ENCODE data around the gene RAB3GAP2.

Gene RAB3GAP2

DNA sequence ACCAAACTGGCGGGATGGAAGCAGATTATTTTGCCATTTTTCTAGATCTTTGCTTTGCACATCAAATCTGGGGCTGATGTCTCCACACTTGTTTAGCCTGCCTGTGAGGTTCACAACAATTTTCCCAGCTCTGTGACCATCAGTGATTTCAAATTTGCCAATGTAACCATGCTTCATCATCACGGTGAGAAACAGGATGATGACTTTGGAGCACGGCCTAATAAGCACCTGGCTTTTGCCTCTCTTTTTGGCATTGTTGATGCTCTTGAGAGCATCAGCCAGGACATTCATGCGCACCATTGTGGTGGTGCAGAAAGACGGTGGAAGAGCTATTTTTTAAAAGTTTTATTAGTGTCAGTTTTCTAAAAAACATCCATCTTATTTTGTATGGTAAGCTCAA is 128.2 kb downstream of the RAB3GAP2 start:
- WGBS = 96% methylated on average over 3 of the region's 5 CpGs
- no peak overlapping the region for H3K9ac ChIP-seq (ENCODE audit: low read length)
- no peak for DNase-seq
- H3K79me1 ChIP-seq (replicated peaks; ENCODE audit: low read length, poor library complexity, severe bottlenecking) = peaks cover 10% of the 10 kb centered on the region
- no peak overlapping the region for H3K4ac ChIP-seq (ENCODE audit: low read depth in 1 of 2, low read length in 2 of 2)
- no peak overlapping the region for H2AK5ac ChIP-seq (ENCODE audit: low read length, severe bottlenecking)
- H3K27me3 ChIP-seq (ENCODE audit: control insufficient read depth in 1 of 2, insufficient read depth in 1 of 2, low read length in 2 of 2) = no peaks in the 10 kb centered on the region
- H3K9me3 ChIP-seq (ENCODE audit: control insufficient read depth, low read length) = no peaks in the 10 kb centered on the region
- no peak overlapping the region for H2BK5ac ChIP-seq (ENCODE audit: low read depth, low read length, poor library complexity, severe bottlenecking)
- H2AFZ ChIP-seq (ENCODE audit: low read depth, low read length) = no peak overlapping the region
- H3K4me2 ChIP-seq (ENCODE audit: low read length, poor library complexity, severe bottlenecking) = no peak overlapping the region
- no peak overlapping the region for H2BK120ac ChIP-seq (ENCODE audit: low read depth, low read length)
- no peak overlapping the region for H3K14ac ChIP-seq (ENCODE audit: low read length in 2 of 2)
- no peaks in the 10 kb centered on the region for H3K4me1 ChIP-seq (ENCODE audit: control insufficient read depth, insufficient read depth, low read depth, low read length)
- no peak overlapping the region for H4K91ac ChIP-seq (ENCODE audit: low read length)
- no peak overlapping the region for H3K18ac ChIP-seq (ENCODE audit: low read depth in 1 of 2, low read length in 2 of 2)
- no peak overlapping the region for H3K27ac ChIP-seq (ENCODE audit: low read length, poor library complexity, severe bottlenecking)
- no peak overlapping the region for H3K4me3 ChIP-seq (ENCODE audit: insufficient read depth in 1 of 2, low read depth in 1 of 2, low read length in 2 of 2)
- H4K8ac ChIP-seq (ENCODE audit: low read length) = no peak overlapping the region
- H2BK12ac ChIP-seq (ENCODE audit: low read length in 2 of 2) = no peak overlapping the region
- H3K36me3 ChIP-seq (ENCODE audit: control insufficient read depth in 1 of 2, insufficient read depth in 2 of 2, low read depth in 1 of 2, low read length in 2 of 2) = peaks cover 14 to 86% of the 10 kb centered on the region in 2 experiments
- no peak overlapping the region for H3K23ac ChIP-seq (ENCODE audit: low read length in 2 of 2)
- no peak overlapping the region for H2BK15ac ChIP-seq (ENCODE audit: low read depth, poor library complexity, severe bottlenecking)

DNA sequence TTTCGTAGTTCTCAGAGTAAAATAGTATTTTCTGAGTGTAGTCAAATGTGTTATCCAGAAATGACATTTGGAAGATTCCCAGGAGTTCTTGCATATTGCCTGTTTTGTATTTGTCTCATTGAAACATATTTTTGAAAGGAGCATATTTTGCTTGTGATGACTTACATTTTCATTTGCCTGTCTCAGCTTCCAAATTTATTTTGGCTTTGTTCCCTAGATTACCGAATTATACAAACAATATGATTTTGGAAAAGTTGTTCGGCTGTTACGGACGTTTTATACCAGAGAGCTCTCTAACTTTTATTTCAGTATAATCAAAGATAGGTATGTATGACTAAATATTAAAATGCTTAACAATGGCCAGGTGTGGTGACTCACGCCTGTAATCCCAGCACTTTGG is 132.3 kb downstream of the RAB3GAP2 start:
- Histone ChIP-seq H3K9me3 (ENCODE audit: control insufficient read depth, low read length) (no peaks in the 10 kb centered on the region), H3K27me3 (ENCODE audit: control insufficient read depth in 1 of 2, insufficient read depth in 1 of 2, low read length in 2 of 2) (no peaks in the 10 kb centered on the region), H3K4me3 (ENCODE audit: insufficient read depth in 1 of 2, low read depth in 1 of 2, low read length in 2 of 2) (no peak overlapping the region), H2BK120ac (ENCODE audit: low read depth, low read length) (no peak overlapping the region), H2BK15ac (ENCODE audit: low read depth, poor library complexity, severe bottlenecking) (no peak overlapping the region), H4K91ac (ENCODE audit: low read length) (no peak overlapping the region), H2AK5ac (ENCODE audit: low read length, severe bottlenecking) (no peak overlapping the region), H2BK5ac (ENCODE audit: low read depth, low read length, poor library complexity, severe bottlenecking) (no peak overlapping the region), H3K4ac (ENCODE audit: low read depth in 1 of 2, low read length in 2 of 2) (no peak overlapping the region), H3K9ac (ENCODE audit: low read length) (no peak overlapping the region), H2AFZ (ENCODE audit: low read depth, low read length) (no peak overlapping the region), H2BK12ac (ENCODE audit: low read length in 2 of 2) (no peak overlapping the region), H3K27ac (ENCODE audit: low read length, poor library complexity, severe bottlenecking) (no peak overlapping the region), H3K14ac (ENCODE audit: low read length in 2 of 2) (no peak overlapping the region), H3K23ac (ENCODE audit: low read length in 2 of 2) (no peak overlapping the region), H3K4me1 (ENCODE audit: control insufficient read depth, insufficient read depth, low read depth, low read length) (no peaks in the 10 kb centered on the region), H3K79me1 (replicated peaks; ENCODE audit: low read length, poor library complexity, severe bottlenecking) (peaks cover 6% of the 10 kb centered on the region), H3K4me2 (ENCODE audit: low read length, poor library complexity, severe bottlenecking) (no peak overlapping the region), H3K18ac (ENCODE audit: low read depth in 1 of 2, low read length in 2 of 2) (no peak overlapping the region), H3K36me3 (ENCODE audit: control insufficient read depth in 1 of 2, insufficient read depth in 2 of 2, low read depth in 1 of 2, low read length in 2 of 2) (peaks cover 24 to 86% of the 10 kb centered on the region in 2 experiments), H4K8ac (ENCODE audit: low read length) (no peak overlapping the region)
- DNase-seq = no peak
- WGBS = 100% methylated on average over 2 of the region's 6 CpGs

DNA sequence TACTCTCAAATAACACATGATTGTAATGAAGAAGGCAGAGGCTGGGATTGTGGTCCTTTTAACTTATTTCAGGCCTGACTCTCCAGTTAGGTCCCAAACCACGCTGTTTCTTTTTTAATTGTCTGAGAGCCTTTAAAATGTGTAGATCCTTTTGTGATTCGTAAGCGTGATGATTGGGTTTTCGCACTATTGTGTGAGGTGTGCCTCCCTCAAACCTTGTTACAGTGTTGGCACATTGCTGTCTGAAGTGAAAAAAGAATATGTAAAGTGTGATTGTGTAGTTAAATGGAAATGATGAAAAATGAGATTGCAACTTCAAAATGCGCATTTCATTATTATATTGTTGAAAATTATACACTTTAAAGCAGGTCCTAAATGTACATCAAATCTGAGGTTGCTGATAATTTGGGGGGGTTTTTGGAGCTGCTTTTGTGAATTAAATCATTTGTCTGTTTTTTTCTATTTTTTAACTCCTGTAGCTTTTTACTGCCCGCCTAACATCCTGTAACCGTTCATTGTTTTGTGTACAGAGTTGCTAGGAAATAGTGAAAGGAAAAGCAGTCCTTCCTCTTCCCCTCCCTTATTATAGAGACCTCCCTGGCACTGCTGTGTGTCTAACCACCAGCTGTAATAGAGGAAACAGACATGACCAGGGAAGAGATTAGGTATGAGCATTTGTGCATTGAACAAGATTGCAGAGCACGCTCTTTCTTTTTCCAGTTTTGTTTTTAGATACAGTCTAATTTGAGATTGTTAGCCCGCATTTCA is 135.1 kb downstream of the RAB3GAP2 start:
- H4K91ac ChIP-seq (ENCODE audit: low read length) = no peak overlapping the region
- no peak overlapping the region for H3K4ac ChIP-seq (ENCODE audit: low read depth in 1 of 2, low read length in 2 of 2)
- H3K36me3 ChIP-seq (ENCODE audit: control insufficient read depth in 1 of 2, insufficient read depth in 2 of 2, low read depth in 1 of 2, low read length in 2 of 2) = peaks cover 35 to 93% of the 10 kb centered on the region in 2 experiments
- no peak overlapping the region for H2BK120ac ChIP-seq (ENCODE audit: low read depth, low read length)
- H3K27ac ChIP-seq (ENCODE audit: low read length, poor library complexity, severe bottlenecking) = no peak overlapping the region
- DNase-seq = peak; percentile 32
- no peaks in the 10 kb centered on the region for H3K9me3 ChIP-seq (ENCODE audit: control insufficient read depth, low read length)
- H3K9ac ChIP-seq (ENCODE audit: low read length) = no peak overlapping the region
- H3K4me1 ChIP-seq (ENCODE audit: control insufficient read depth, insufficient read depth, low read depth, low read length) = no peaks in the 10 kb centered on the region
- 99% methylated on average over 5 of the region's 9 CpGs for WGBS
- no peak overlapping the region for H3K18ac ChIP-seq (ENCODE audit: low read depth in 1 of 2, low read length in 2 of 2)
- H4K8ac ChIP-seq (ENCODE audit: low read length) = no peak overlapping the region
- H3K4me2 ChIP-seq (ENCODE audit: low read length, poor library complexity, severe bottlenecking) = no peak overlapping the region
- no peak overlapping the region for H2AFZ ChIP-seq (ENCODE audit: low read depth, low read length)
- H2BK5ac ChIP-seq (ENCODE audit: low read depth, low read length, poor library complexity, severe bottlenecking) = no peak overlapping the region
- no peak overlapping the region for H3K14ac ChIP-seq (ENCODE audit: low read length in 2 of 2)
- no peaks in the 10 kb centered on the region for H3K27me3 ChIP-seq (ENCODE audit: control insufficient read depth in 1 of 2, insufficient read depth in 1 of 2, low read length in 2 of 2)
- no peak overlapping the region for H2AK5ac ChIP-seq (ENCODE audit: low read length, severe bottlenecking)
- H3K79me1 ChIP-seq (replicated peaks; ENCODE audit: low read length, poor library complexity, severe bottlenecking) = peaks cover 7% of the 10 kb centered on the region
- no peak overlapping the region for H2BK12ac ChIP-seq (ENCODE audit: low read length in 2 of 2)
- H3K23ac ChIP-seq (ENCODE audit: low read length in 2 of 2) = no peak overlapping the region
- no peak overlapping the region for H2BK15ac ChIP-seq (ENCODE audit: low read depth, poor library complexity, severe bottlenecking)
- no peak overlapping the region for H3K4me3 ChIP-seq (ENCODE audit: insufficient read depth in 1 of 2, low read depth in 1 of 2, low read length in 2 of 2)

DNA sequence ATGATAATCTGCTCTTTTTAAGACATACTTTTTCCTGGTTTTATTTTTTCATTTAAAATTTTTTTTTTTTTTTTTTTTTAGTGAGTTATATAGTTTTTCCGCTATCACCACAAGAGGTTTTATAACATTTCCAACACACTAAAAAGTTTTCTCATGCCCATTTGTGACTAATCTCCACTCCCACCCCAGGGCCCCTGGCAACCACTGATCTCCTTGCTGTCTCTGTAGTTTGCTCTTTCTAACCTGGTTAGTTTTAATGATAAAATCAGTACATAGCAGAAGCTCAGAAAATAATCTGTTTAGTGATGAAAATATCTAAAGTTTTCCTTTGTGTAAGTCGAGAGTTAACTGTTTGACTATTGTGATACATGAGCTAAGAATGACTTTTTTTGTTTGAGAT is 136.5 kb downstream of the RAB3GAP2 start:
- Histone ChIP-seq H3K36me3 (ENCODE audit: control insufficient read depth in 1 of 2, insufficient read depth in 2 of 2, low read depth in 1 of 2, low read length in 2 of 2) (peaks cover 44 to 82% of the 10 kb centered on the region in 2 experiments), H3K4me3 (ENCODE audit: insufficient read depth in 1 of 2, low read depth in 1 of 2, low read length in 2 of 2) (no peak overlapping the region), H2BK5ac (ENCODE audit: low read depth, low read length, poor library complexity, severe bottlenecking) (no peak overlapping the region), H2BK120ac (ENCODE audit: low read depth, low read length) (no peak overlapping the region), H4K91ac (ENCODE audit: low read length) (no peak overlapping the region), H3K18ac (ENCODE audit: low read depth in 1 of 2, low read length in 2 of 2) (no peak overlapping the region), H2AK5ac (ENCODE audit: low read length, severe bottlenecking) (no peak overlapping the region), H3K27ac (ENCODE audit: low read length, poor library complexity, severe bottlenecking) (no peak overlapping the region), H3K9ac (ENCODE audit: low read length) (no peak overlapping the region), H4K8ac (ENCODE audit: low read length) (no peak overlapping the region), H3K79me1 (replicated peaks; ENCODE audit: low read length, poor library complexity, severe bottlenecking) (peaks cover 9% of the 10 kb centered on the region), H3K4me1 (ENCODE audit: control insufficient read depth, insufficient read depth, low read depth, low read length) (no peaks in the 10 kb centered on the region), H2AFZ (ENCODE audit: low read depth, low read length) (no peak overlapping the region), H3K23ac (ENCODE audit: low read length in 2 of 2) (no peak overlapping the region), H3K14ac (ENCODE audit: low read length in 2 of 2) (no peak overlapping the region), H3K27me3 (ENCODE audit: control insufficient read depth in 1 of 2, insufficient read depth in 1 of 2, low read length in 2 of 2) (no peaks in the 10 kb centered on the region), H2BK15ac (ENCODE audit: low read depth, poor library complexity, severe bottlenecking) (no peak overlapping the region), H3K9me3 (ENCODE audit: control insufficient read depth, low read length) (no peaks in the 10 kb centered on the region), H2BK12ac (ENCODE audit: low read length in 2 of 2) (no peak overlapping the region), H3K4ac (ENCODE audit: low read depth in 1 of 2, low read length in 2 of 2) (no peak overlapping the region), H3K4me2 (ENCODE audit: low read length, poor library complexity, severe bottlenecking) (no peak overlapping the region)
- no peak for DNase-seq
- 100% methylated on average over 1 of the region's 2 CpGs for WGBS

All from mesenchymal stem cell (in vitro differentiated cells and primary cell).